HEK293 (cell line): Measurements from ENCODE around the gene DARS2.

Source experiments
- PRDM10 ChIP-seq: fragments of 450-650 bp; formaldehyde crosslinking; IDR thresholded peaks from 2 replicates; pipeline ENCODE4 v1.5.1; 2016; ENCODE audit warnings: missing biosample characterization, missing genetic modification characterization
- PRDM4 ChIP-seq: fragments of 450-650 bp; formaldehyde crosslinking; IDR thresholded peaks from 2 replicates; pipeline ENCODE4 v1.5.1; 2017; ENCODE audit warnings: missing biosample characterization, missing genetic modification characterization
- ZNF114 ChIP-seq: fragments of 450-650 bp; formaldehyde crosslinking; IDR thresholded peaks from 2 replicates; pipeline ENCODE4 v1.5.0; 2017; ENCODE audit warnings: missing biosample characterization, missing genetic modification characterization
- ZNF629 ChIP-seq: fragments of 450-650 bp; formaldehyde crosslinking; IDR thresholded peaks from 2 replicates; pipeline ENCODE4 v1.5.1; 2017; ENCODE audit warnings: missing biosample characterization, missing genetic modification characterization
- ZNF677 ChIP-seq: fragments of 450-650 bp; IDR thresholded peaks from 2 replicates; pipeline ENCODE4 v1.5.0; 2018; ENCODE audit warnings: missing biosample characterization, mild to moderate bottlenecking, missing genetic modification characterization, moderate library complexity
- ZNF704 ChIP-seq: fragments of 450-650 bp; formaldehyde crosslinking; IDR thresholded peaks from 2 replicates; pipeline ENCODE4 v1.5.1; 2016; ENCODE audit warnings: missing biosample characterization, missing genetic modification characterization
- ZNF768 ChIP-seq: fragments of 450-650 bp; formaldehyde crosslinking; IDR thresholded peaks from 2 replicates; pipeline ENCODE4 v1.5.1; 2018; ENCODE audit warnings: missing biosample characterization, mild to moderate bottlenecking, missing genetic modification characterization
- TF ChIP-seq, protein P1 (sequence below): fragments of 450-650 bp; formaldehyde crosslinking; IDR thresholded peaks from 2 replicates; pipeline ENCODE4 v1.5.1; 2016; ENCODE audit warnings: missing biosample characterization, missing genetic modification characterization
- TF ChIP-seq, protein P2 (sequence below): fragments of 450-650 bp; formaldehyde crosslinking; conservative IDR thresholded peaks from 2 replicates; pipeline ENCODE4 v1.5.1; 2016; ENCODE audit warnings: low read depth, missing biosample characterization, missing genetic modification characterization
- TF ChIP-seq, protein P3 (sequence below): fragments of 450-650 bp; formaldehyde crosslinking; IDR thresholded peaks from 2 replicates; pipeline ENCODE4 v1.5.1; 2016; ENCODE audit warnings: missing biosample characterization, missing genetic modification characterization
- TF ChIP-seq, protein P4 (sequence below): fragments of 450-650 bp; IDR thresholded peaks from 2 replicates; pipeline ENCODE4 v1.5.1; 2018; ENCODE audit warnings: missing biosample characterization, mild to moderate bottlenecking, missing genetic modification characterization

- TF ChIP-seq, protein P1, sequence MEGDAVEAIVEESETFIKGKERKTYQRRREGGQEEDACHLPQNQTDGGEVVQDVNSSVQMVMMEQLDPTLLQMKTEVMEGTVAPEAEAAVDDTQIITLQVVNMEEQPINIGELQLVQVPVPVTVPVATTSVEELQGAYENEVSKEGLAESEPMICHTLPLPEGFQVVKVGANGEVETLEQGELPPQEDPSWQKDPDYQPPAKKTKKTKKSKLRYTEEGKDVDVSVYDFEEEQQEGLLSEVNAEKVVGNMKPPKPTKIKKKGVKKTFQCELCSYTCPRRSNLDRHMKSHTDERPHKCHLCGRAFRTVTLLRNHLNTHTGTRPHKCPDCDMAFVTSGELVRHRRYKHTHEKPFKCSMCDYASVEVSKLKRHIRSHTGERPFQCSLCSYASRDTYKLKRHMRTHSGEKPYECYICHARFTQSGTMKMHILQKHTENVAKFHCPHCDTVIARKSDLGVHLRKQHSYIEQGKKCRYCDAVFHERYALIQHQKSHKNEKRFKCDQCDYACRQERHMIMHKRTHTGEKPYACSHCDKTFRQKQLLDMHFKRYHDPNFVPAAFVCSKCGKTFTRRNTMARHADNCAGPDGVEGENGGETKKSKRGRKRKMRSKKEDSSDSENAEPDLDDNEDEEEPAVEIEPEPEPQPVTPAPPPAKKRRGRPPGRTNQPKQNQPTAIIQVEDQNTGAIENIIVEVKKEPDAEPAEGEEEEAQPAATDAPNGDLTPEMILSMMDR (tag by site-specific recombination): no peak
- TF ChIP-seq, protein P2, sequence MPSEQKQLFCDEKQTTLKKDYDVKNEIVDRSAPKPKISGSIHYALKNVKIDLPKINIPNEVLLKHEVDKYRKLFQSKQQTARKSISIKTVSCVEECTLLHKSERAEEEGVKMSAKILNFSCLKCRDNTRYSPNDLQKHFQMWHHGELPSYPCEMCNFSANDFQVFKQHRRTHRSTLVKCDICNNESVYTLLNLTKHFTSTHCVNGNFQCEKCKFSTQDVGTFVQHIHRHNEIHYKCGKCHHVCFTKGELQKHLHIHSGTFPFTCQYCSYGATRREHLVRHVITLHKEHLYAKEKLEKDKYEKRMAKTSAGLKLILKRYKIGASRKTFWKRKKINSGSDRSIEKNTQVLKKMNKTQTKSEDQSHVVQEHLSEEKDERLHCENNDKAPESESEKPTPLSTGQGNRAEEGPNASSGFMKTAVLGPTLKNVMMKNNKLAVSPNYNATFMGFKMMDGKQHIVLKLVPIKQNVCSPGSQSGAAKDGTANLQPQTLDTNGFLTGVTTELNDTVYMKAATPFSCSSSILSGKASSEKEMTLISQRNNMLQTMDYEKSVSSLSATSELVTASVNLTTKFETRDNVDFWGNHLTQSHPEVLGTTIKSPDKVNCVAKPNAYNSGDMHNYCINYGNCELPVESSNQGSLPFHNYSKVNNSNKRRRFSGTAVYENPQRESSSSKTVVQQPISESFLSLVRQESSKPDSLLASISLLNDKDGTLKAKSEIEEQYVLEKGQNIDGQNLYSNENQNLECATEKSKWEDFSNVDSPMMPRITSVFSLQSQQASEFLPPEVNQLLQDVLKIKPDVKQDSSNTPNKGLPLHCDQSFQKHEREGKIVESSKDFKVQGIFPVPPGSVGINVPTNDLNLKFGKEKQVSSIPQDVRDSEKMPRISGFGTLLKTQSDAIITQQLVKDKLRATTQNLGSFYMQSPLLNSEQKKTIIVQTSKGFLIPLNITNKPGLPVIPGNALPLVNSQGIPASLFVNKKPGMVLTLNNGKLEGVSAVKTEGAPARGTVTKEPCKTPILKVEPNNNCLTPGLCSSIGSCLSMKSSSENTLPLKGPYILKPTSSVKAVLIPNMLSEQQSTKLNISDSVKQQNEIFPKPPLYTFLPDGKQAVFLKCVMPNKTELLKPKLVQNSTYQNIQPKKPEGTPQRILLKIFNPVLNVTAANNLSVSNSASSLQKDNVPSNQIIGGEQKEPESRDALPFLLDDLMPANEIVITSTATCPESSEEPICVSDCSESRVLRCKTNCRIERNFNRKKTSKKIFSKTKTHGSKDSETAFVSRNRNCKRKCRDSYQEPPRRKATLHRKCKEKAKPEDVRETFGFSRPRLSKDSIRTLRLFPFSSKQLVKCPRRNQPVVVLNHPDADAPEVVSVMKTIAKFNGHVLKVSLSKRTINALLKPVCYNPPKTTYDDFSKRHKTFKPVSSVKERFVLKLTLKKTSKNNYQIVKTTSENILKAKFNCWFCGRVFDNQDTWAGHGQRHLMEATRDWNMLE (tag by site-specific recombination): no peak
- TF ChIP-seq ZNF114 (tag by site-specific recombination) (no peak), PRDM4 (tag by site-specific recombination) (no peak), ZNF629 (tag by site-specific recombination) (no peak), ZNF704 (tag by site-specific recombination) (no peak), ZNF768 (no peak), PRDM10 (tag by site-specific recombination) (no peak), ZNF677 (tag by site-specific recombination) (no peak)
- TF ChIP-seq, protein P3, sequence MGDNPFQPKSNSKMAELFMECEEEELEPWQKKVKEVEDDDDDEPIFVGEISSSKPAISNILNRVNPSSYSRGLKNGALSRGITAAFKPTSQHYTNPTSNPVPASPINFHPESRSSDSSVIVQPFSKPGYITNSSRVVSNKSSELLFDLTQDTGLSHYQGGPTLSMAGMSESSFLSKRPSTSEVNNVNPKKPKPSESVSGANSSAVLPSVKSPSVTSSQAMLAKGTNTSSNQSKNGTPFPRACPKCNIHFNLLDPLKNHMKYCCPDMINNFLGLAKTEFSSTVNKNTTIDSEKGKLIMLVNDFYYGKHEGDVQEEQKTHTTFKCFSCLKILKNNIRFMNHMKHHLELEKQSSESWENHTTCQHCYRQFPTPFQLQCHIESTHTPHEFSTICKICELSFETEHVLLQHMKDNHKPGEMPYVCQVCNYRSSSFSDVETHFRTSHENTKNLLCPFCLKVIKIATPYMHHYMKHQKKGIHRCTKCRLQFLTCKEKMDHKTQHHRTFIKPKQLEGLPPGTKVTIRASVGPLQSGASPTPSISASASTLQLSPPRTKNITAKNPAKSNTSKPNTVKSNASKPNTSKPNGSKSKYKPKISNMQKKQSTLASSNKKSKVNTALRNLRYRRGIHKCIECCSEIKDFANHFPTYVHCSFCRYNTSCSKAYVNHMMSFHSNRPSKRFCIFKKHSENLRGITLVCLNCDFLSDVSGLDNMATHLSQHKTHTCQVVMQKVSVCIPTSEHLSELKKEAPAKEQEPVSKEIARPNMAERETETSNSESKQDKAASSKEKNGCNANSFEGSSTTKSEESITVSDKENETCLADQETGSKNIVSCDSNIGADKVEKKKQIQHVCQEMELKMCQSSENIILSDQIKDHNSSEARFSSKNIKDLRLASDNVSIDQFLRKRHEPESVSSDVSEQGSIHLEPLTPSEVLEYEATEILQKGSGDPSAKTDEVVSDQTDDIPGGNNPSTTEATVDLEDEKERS (tag by site-specific recombination): no peak
- TF ChIP-seq, protein P4, sequence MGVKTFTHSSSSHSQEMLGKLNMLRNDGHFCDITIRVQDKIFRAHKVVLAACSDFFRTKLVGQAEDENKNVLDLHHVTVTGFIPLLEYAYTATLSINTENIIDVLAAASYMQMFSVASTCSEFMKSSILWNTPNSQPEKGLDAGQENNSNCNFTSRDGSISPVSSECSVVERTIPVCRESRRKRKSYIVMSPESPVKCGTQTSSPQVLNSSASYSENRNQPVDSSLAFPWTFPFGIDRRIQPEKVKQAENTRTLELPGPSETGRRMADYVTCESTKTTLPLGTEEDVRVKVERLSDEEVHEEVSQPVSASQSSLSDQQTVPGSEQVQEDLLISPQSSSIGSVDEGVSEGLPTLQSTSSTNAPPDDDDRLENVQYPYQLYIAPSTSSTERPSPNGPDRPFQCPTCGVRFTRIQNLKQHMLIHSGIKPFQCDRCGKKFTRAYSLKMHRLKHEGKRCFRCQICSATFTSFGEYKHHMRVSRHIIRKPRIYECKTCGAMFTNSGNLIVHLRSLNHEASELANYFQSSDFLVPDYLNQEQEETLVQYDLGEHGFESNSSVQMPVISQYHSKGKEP: no peak
Observed at GRCh38 chr1:173900992-173901391, 76.5 kb downstream of the DARS2 start.
